Measurements from ENCODE around the gene SLC4A1AP. TPM values are rescaled to one million over a fixed set of nuclear protein-coding genes. Genes with fewer than 3 reads are reported as not detected.

The SLC4A1AP gene
- total RNA-seq, 1 experiment from 2014 or later = 27.8 TPM

DNA sequence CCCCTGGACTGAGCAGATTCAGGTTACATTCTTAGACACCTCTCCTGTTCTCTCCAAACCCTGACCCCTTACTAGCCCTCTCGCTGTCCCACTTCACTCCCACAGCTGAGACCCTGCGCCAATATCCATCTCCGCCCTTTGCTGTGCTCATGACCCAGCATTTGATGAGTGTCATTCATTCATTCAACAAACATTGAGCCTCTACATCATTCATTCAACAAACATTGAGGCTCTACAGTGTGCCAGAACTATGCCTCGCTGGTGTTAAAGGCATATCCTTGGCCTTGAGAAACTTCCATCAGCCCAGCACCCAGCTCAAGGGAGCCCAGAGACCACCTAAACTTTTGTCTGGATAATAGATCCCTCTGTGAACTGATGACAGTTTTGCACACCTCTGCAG is 65.9 kb downstream of the SLC4A1AP start:
- H3K4me3 Mint-ChIP-seq (ENCODE audit: low read depth, unreplicated experiment) = no peak overlapping the region
- no peaks in the 10 kb centered on the region for H3K27me3 Mint-ChIP-seq (ENCODE audit: unreplicated experiment)
- CTCF ChIA-PET = no interaction called here
- no peak overlapping the region for H3K27ac Mint-ChIP-seq (ENCODE audit: unreplicated experiment)
- intact Hi-C loops (cut with micrococcal nuclease; ENCODE audit: unreplicated experiment) = no loop called here
- BruUV-seq (replicated peaks) = no TSS peak
- no peak for DNase-seq
- H3K36me3 Mint-ChIP-seq (ENCODE audit: insufficient read depth, unreplicated experiment) = no peaks in the 10 kb centered on the region
- H3K4me1 Mint-ChIP-seq (ENCODE audit: low read depth, unreplicated experiment) = peaks cover 43% of the 10 kb centered on the region
- no peak for TF ChIP-seq CTCF (IDR thresholded peaks at IDR 0.05; ENCODE audit: unreplicated experiment)
- H3K9me3 Mint-ChIP-seq (ENCODE audit: low read depth, unreplicated experiment) = no peaks in the 10 kb centered on the region

DNA sequence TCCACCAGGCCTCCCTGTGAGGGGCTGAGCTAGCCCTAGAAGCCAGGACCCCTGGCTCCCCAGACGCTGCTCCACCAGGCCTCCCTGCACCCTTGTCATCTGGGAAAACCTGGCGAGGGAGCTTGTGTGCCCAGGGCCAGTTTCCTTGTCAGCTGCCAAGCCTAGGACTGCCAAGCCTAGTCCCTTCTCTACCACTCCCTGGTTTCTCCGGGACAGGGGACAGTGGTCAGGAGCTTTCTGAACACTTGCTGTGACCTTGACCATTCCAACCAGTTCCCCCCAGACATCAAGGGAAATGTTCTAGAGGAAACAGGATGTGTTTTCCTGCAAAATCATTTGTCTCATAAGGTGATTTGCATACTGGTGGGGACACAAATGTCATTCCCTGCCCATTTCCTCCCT is 66.6 kb downstream of the SLC4A1AP start:
- no peak overlapping the region for H3K27ac Mint-ChIP-seq (ENCODE audit: unreplicated experiment)
- peaks cover 50% of the 10 kb centered on the region for H3K4me1 Mint-ChIP-seq (ENCODE audit: low read depth, unreplicated experiment)
- TF ChIP-seq CTCF (IDR thresholded peaks at IDR 0.05; ENCODE audit: unreplicated experiment) = no peak
- no peaks in the 10 kb centered on the region for H3K36me3 Mint-ChIP-seq (ENCODE audit: insufficient read depth, unreplicated experiment)
- H3K4me3 Mint-ChIP-seq (ENCODE audit: low read depth, unreplicated experiment) = no peak overlapping the region
- H3K27me3 Mint-ChIP-seq (ENCODE audit: unreplicated experiment) = no peaks in the 10 kb centered on the region
- CTCF ChIA-PET = interaction anchor here (0.7 to 1.1 kb wide), 2 partner anchors 22 to 24 kb away, joined by 3 to 5 read pairs; no protein-coding TSS in a partner anchor
- no peaks in the 10 kb centered on the region for H3K9me3 Mint-ChIP-seq (ENCODE audit: low read depth, unreplicated experiment)
- no TSS peak for BruUV-seq (replicated peaks)
- DNase-seq = no peak
- intact Hi-C loops (cut with micrococcal nuclease; ENCODE audit: unreplicated experiment) = no loop called here

DNA sequence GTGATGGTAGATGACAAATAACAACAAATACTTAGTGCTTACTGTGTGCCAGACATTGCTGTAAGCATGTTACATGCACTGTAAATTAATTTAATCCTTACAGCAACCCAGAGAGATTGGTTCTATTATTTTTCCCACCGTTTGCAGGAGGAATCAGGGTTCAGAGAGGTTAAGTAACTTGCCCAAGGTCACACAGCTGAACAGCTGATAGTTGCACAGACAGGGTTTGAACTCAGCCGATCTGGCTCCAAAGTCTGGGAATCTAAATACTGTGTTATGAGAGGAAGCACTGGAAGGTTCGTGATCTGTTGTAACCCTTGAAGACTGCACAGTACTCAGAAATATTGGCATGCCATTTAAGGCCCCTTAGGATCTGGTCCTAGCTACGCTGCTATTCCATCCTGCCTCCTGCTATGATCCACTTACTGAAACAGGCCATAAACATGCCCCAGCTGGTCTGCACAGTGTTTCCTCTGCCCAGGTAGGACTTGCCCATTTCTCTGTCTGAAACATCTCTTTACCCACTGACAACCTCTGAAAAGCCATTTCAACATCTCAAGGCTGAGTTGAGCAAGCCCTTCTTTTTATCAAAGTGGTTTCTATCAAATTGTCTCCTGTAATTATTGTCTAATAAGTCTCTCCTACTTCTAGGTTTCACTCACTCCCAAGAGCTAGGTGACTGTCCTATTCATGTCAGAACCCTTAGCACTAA is 67.4 kb downstream of the SLC4A1AP start:
- no TSS peak for BruUV-seq (replicated peaks)
- intact Hi-C loops (cut with micrococcal nuclease; ENCODE audit: unreplicated experiment) = no loop called here
- no peak for DNase-seq
- TF ChIP-seq CTCF (IDR thresholded peaks at IDR 0.05; ENCODE audit: unreplicated experiment) = no peak
- H3K27me3 Mint-ChIP-seq (ENCODE audit: unreplicated experiment) = no peaks in the 10 kb centered on the region
- H3K36me3 Mint-ChIP-seq (ENCODE audit: insufficient read depth, unreplicated experiment) = no peaks in the 10 kb centered on the region
- H3K4me1 Mint-ChIP-seq (ENCODE audit: low read depth, unreplicated experiment) = peaks cover 51% of the 10 kb centered on the region
- CTCF ChIA-PET = interaction anchor here (1.1 kb wide), 1 partner anchor 25 kb away, joined by 5 read pairs; no protein-coding TSS in a partner anchor
- no peak overlapping the region for H3K27ac Mint-ChIP-seq (ENCODE audit: unreplicated experiment)
- H3K9me3 Mint-ChIP-seq (ENCODE audit: low read depth, unreplicated experiment) = no peaks in the 10 kb centered on the region
- no peak overlapping the region for H3K4me3 Mint-ChIP-seq (ENCODE audit: low read depth, unreplicated experiment)

GRCh38 chr2:27734305-27734704 is 70.6 kb downstream of the SLC4A1AP start:
- no TSS peak for BruUV-seq (replicated peaks)
- DNase-seq = no peak
- Mint-ChIP-seq H3K36me3 (ENCODE audit: insufficient read depth, unreplicated experiment) (no peaks in the 10 kb centered on the region), H3K27me3 (ENCODE audit: unreplicated experiment) (no peaks in the 10 kb centered on the region), H3K4me3 (ENCODE audit: low read depth, unreplicated experiment) (no peak overlapping the region), H3K9me3 (ENCODE audit: low read depth, unreplicated experiment) (no peaks in the 10 kb centered on the region), H3K27ac (ENCODE audit: unreplicated experiment) (no peak overlapping the region), H3K4me1 (ENCODE audit: low read depth, unreplicated experiment) (peaks cover 52% of the 10 kb centered on the region)
- CTCF ChIA-PET = no interaction called here
- intact Hi-C loops (cut with micrococcal nuclease; ENCODE audit: unreplicated experiment) = no loop called here
- TF ChIP-seq CTCF (IDR thresholded peaks at IDR 0.05; ENCODE audit: unreplicated experiment) = no peak

Measured in Calu3 (cell line).